H1 (cell line): ENCODE measurements around the gene SEC62. TPM values are rescaled to one million over a fixed set of nuclear protein-coding genes. Genes with fewer than 3 reads are reported as not detected.

ENCODE experiments used
- ASH2L ChIP-seq: fragments of 200-600, 300-600 bp; sonication (generic); IDR thresholded peaks from one replicate; pipeline ENCODE4 v1.7.1; 2017; ENCODE audit warnings: low read length
- BACH1 ChIP-seq: IDR thresholded peaks from 2 replicates; pipeline ENCODE4 v1.6.1; 2012; ENCODE audit warnings: low read length, improper control_type of control experiment
- BCL11A ChIP-seq, 2 experiments: IDR thresholded peaks; one replicate each; pipeline ENCODE4 v1.6.1; 2011; ENCODE audit warnings: low read depth in 2 of 2, low read length in 2 of 2, mild to moderate bottlenecking in 2 of 2
- CBX8 ChIP-seq: fragments of 300-800, 300-1000 bp; sonication (generic); IDR thresholded peaks from 2 replicates; pipeline ENCODE4 v1.7.1; 2016; ENCODE audit warnings: low read depth, low read length, borderline replicate concordance
- CEBPB ChIP-seq: IDR thresholded peaks from 2 replicates; pipeline ENCODE4 v1.6.1; 2012; ENCODE audit warnings: low read depth, low read length
- CHD2 ChIP-seq: IDR thresholded peaks from 2 replicates; pipeline ENCODE4 v1.6.1; 2012; ENCODE audit warnings: low read length, improper control_type of control experiment
- CTBP2 ChIP-seq: IDR thresholded peaks from 2 replicates; pipeline ENCODE4 v1.7.0; 2011; ENCODE audit warnings: borderline replicate concordance, mild to moderate bottlenecking, moderate library complexity, mixed read lengths, low read length; ENCODE audit not compliant: insufficient read depth, insufficient read length
- EGR1 ChIP-seq: IDR thresholded peaks from 2 replicates; pipeline ENCODE4 v1.6.1; 2011; ENCODE audit warnings: low read depth, low read length, borderline replicate concordance
- EP300 ChIP-seq, 2 experiments: IDR thresholded peaks; 1 replicate in 1 of 2; 2 replicates in 1 of 2; pipeline ENCODE4 v1.6.1; 2011 to 2012; ENCODE audit warnings: low read depth in 2 of 2, low read length in 2 of 2, mild to moderate bottlenecking in 2 of 2, borderline replicate concordance in 1 of 2, inconsistent platforms in 1 of 2, moderate library complexity in 1 of 2
- GTF2F1 ChIP-seq: IDR thresholded peaks from 2 replicates; pipeline ENCODE4 v1.6.1; 2012; ENCODE audit warnings: low read depth, low read length, improper control_type of control experiment, borderline replicate concordance
- JUND ChIP-seq: IDR thresholded peaks from 2 replicates; pipeline ENCODE4 v1.6.1; 2011; ENCODE audit warnings: mild to moderate bottlenecking, improper control_type of control experiment, low read length
- KDM1A ChIP-seq: fragments of 200-600, 300-600 bp; sonication (generic); IDR thresholded peaks from 2 replicates; pipeline ENCODE4 v1.7.1; 2016; ENCODE audit warnings: mild to moderate bottlenecking, low read length, borderline replicate concordance
- KDM4A ChIP-seq: IDR thresholded peaks from one replicate; pipeline ENCODE4 v1.7.1; 2012; ENCODE audit warnings: low read depth, mild to moderate bottlenecking, moderate library complexity, low read length, inconsistent platforms; ENCODE audit not compliant: severe bottlenecking
- NRF1 ChIP-seq: IDR thresholded peaks from 2 replicates; pipeline ENCODE4 v1.6.1; 2011; ENCODE audit warnings: mild to moderate bottlenecking, low read depth, low read length, improper control_type of control experiment
- PHF8 ChIP-seq: fragments of 200-600 bp; sonication (generic); conservative IDR thresholded peaks from 2 replicates; pipeline ENCODE4 v1.7.1; 2012; ENCODE audit warnings: low read depth, mild to moderate bottlenecking, inconsistent platforms, low read length, moderate library complexity
- POU5F1 ChIP-seq: IDR thresholded peaks from 2 replicates; pipeline ENCODE4 v1.6.1; 2011; ENCODE audit warnings: low read depth, mild to moderate bottlenecking, low read length, moderate library complexity
- RAD21 ChIP-seq, 2 experiments: IDR thresholded peaks in 1 of 2; conservative IDR thresholded peaks in 1 of 2; 2 replicates each; pipeline ENCODE4 v1.6.1; 2011; ENCODE audit warnings: low read depth in 2 of 2, low read length in 2 of 2, improper control_type of control experiment in 1 of 2, inconsistent platforms in 1 of 2, mild to moderate bottlenecking in 1 of 2, moderate library complexity in 1 of 2
- RNF2 ChIP-seq: fragments of 200-900, 300-1000 bp; sonication (generic); IDR thresholded peaks from 2 replicates; pipeline ENCODE4 v1.7.1; 2016; ENCODE audit warnings: borderline replicate concordance, low read depth, mild to moderate bottlenecking, antibody characterized with exemption, low read length; ENCODE audit not compliant: poor library complexity, severe bottlenecking; ENCODE audit errors: missing control alignments
- SAP30 ChIP-seq: fragments of 300-600 bp; sonication (generic); IDR thresholded peaks from 2 replicates; pipeline ENCODE4 v1.7.1; 2012; ENCODE audit warnings: low read length, moderate library complexity, mild to moderate bottlenecking, inconsistent platforms; ENCODE audit not compliant: insufficient read depth, insufficient replicate concordance
- SIRT6 ChIP-seq: IDR thresholded peaks from one replicate; pipeline ENCODE4 v1.7.1; 2012; ENCODE audit warnings: low read length, inconsistent platforms
- SP2 ChIP-seq: IDR thresholded peaks from 2 replicates; pipeline ENCODE4 v1.6.1; 2012; ENCODE audit warnings: mild to moderate bottlenecking, low read length, inconsistent platforms
- USF2 ChIP-seq: IDR thresholded peaks from 2 replicates; pipeline ENCODE4 v1.6.1; 2011; ENCODE audit warnings: low read length, improper control_type of control experiment
- YY1 ChIP-seq: IDR thresholded peaks from 2 replicates; pipeline ENCODE4 v1.6.1; 2011; ENCODE audit warnings: low read depth, mild to moderate bottlenecking, low read length
- polyA plus RNA-seq, 7 experiments: library from polyadenylated mRNA; depleted of rRNA in 3 of 7; stranded (reverse) in 5 of 7; unstranded in 2 of 7; fragments of >200 nt in 5 of 7; fragments of 200-250 nt in 2 of 7; gene quantifications; 1 replicate in 5 of 7; 2 replicates in 1 of 7; 4 replicates in 1 of 7; pipeline versions ENCODE4 v1.2.1 to v1.2.3, GENCODE V29; 2011 to 2013; ENCODE audit warnings: missing spikeins in 2 of 7, mixed read lengths in 2 of 7
- total RNA-seq: library from RNA; stranded (reverse); fragmentation: NEBNext Ultra II Directional; extraction: Animal tissue kit (Norgen Biotek cat#: 25700); gene quantifications from 2 replicates; pipeline ENCODE4 v1.2.1, GENCODE V29; 2021
- TF ChIP-seq, protein P1 (sequence below): IDR thresholded peaks from 2 replicates; pipeline ENCODE4 v1.6.1; 2012; ENCODE audit warnings: inconsistent platforms

Gene SEC62
- total and polyA plus RNA-seq, 2 of the 8 experiments (the other 6 are each of a cell fraction or from before 2014, with no cell fraction given) = 67.8 to 113 TPM

- TF ChIP-seq CTBP2 (peak; percentile 77), SAP30 (no peak), GTF2F1 (peak; percentile 63; the same call in 1 of the 2 replicates), SIRT6 (no peak), BACH1 (no peak), KDM1A (peak; percentile 89), CEBPB (peak; percentile 82), KDM4A (peak; percentile 42), CHD2 (peak; percentile 98), YY1 (peak; percentile 97), SP2 (no peak), JUND (no peak), PHF8 (peak; percentile 91), USF2 (no peak), CBX8 (no peak), RNF2 (no peak), EP300 (IDR thresholded peaks at IDR 0.05; ENCODE audit: borderline replicate concordance in 1 of 2, low read depth in 2 of 2, low read length in 2 of 2) (peak in 1 of 2 experiments; percentile 65; a peak in 1 of 3 replicates), POU5F1 (no peak), EGR1 (peak; percentile 98), RAD21 (IDR thresholded peaks at IDR 0.05 in 1 of 2, conservative IDR thresholded peaks at IDR 0.05 in 1 of 2; ENCODE audit: low read depth in 2 of 2, low read length in 2 of 2) (peak; percentile 61 to 72), BCL11A (IDR thresholded peaks at IDR 0.05; ENCODE audit: low read depth in 2 of 2, low read length in 2 of 2) (no peak), ASH2L (peak; percentile 78), NRF1 (no peak)
- TF ChIP-seq, protein P1, sequence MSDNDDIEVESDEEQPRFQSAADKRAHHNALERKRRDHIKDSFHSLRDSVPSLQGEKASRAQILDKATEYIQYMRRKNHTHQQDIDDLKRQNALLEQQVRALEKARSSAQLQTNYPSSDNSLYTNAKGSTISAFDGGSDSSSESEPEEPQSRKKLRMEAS = no peak; the same call in 1 of the 2 replicates
Observed at GRCh38 chr3:169966428-169966950, at the start of gene SEC62 (continued).
